PFSK-1 (cell line): ENCODE measurements around the gene HMGB4.

Source experiments
- FOXP2 ChIP-seq: optimal IDR thresholded peaks from 2 replicates; pipeline ENCODE3; 2011; ENCODE audit warnings: borderline replicate concordance, control low read depth, inconsistent platforms; ENCODE audit not compliant: insufficient read depth; ENCODE audit errors: extremely low read length, extremely low read depth
- POLR2AphosphoS5 ChIP-seq: IDR thresholded peaks from 2 replicates; pipeline ENCODE4 v1.6.1; 2012; ENCODE audit warnings: low read depth, mild to moderate bottlenecking, control low read depth, low read length, moderate library complexity
- SIN3A ChIP-seq: IDR thresholded peaks from 2 replicates; pipeline ENCODE4 v1.6.1; 2012; ENCODE audit warnings: mild to moderate bottlenecking, low read length, moderate library complexity, borderline replicate concordance; ENCODE audit not compliant: insufficient read depth
- TAF1 ChIP-seq: IDR thresholded peaks from 2 replicates; pipeline ENCODE4 v1.6.1; 2012; ENCODE audit warnings: low read length, control low read depth, borderline replicate concordance; ENCODE audit not compliant: insufficient read depth
- TF ChIP-seq, protein P1 (sequence below), 2 experiments: IDR thresholded peaks; 2 replicates each; pipeline versions ENCODE4 v1.6.1 to v1.8.0; 2011 to 2012; ENCODE audit warnings: low read depth in 2 of 2, low read length in 2 of 2, control low read depth in 1 of 2, inconsistent platforms in 1 of 2, mild to moderate bottlenecking in 1 of 2, moderate library complexity in 1 of 2; ENCODE audit not compliant: insufficient read depth in 1 of 2

The HMGB4 gene

DNA sequence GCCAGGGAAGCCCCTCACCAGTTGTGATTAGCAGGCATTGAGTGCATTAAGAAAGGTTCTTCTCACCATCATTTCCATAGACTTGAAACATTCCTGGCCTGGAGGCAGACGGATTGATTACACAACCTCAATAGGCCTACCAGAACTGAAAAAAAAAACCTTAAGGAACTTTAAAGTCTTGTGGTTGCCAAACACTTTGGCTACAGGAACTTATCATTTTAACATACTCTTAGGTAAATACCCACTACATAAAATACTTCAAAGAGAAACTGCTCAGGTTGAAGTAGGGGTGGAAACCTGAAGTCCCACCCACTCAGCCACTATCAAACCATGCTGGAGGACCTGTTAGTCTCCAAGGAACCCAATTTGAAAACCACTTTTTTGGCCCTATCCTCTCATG is 22.4 kb upstream of the HMGB4 start:
- no peak for TF ChIP-seq FOXP2
- TF ChIP-seq, protein P1, sequence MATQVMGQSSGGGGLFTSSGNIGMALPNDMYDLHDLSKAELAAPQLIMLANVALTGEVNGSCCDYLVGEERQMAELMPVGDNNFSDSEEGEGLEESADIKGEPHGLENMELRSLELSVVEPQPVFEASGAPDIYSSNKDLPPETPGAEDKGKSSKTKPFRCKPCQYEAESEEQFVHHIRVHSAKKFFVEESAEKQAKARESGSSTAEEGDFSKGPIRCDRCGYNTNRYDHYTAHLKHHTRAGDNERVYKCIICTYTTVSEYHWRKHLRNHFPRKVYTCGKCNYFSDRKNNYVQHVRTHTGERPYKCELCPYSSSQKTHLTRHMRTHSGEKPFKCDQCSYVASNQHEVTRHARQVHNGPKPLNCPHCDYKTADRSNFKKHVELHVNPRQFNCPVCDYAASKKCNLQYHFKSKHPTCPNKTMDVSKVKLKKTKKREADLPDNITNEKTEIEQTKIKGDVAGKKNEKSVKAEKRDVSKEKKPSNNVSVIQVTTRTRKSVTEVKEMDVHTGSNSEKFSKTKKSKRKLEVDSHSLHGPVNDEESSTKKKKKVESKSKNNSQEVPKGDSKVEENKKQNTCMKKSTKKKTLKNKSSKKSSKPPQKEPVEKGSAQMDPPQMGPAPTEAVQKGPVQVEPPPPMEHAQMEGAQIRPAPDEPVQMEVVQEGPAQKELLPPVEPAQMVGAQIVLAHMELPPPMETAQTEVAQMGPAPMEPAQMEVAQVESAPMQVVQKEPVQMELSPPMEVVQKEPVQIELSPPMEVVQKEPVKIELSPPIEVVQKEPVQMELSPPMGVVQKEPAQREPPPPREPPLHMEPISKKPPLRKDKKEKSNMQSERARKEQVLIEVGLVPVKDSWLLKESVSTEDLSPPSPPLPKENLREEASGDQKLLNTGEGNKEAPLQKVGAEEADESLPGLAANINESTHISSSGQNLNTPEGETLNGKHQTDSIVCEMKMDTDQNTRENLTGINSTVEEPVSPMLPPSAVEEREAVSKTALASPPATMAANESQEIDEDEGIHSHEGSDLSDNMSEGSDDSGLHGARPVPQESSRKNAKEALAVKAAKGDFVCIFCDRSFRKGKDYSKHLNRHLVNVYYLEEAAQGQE (IDR thresholded peaks at IDR 0.05; ENCODE audit: insufficient read depth in 1 of 2, low read depth in 2 of 2, low read length in 2 of 2), result no peak
- no peak for TF ChIP-seq POLR2AphosphoS5
- TF ChIP-seq SIN3A, result no peak
- no peak for TF ChIP-seq TAF1

DNA sequence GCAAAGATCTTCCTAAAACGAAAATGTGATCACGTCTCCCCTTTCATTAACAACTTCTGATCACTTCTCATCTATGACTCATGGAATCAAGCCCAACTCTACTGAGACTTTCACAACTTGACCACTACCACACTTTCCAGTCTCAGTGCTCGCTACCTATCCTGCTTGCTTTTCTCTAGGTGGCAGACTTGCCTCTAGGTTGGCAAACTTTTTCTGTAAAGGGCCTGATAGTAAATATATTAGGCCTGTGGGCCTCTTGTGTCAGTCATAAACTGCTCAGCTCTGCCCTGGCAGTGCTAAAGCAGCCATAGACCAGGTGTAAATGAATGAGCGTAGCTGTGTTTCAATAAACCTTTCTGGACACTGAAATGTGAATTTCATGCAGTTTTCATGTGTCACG is 21.5 kb upstream of the HMGB4 start:
- no peak for TF ChIP-seq FOXP2
- no peak for TF ChIP-seq POLR2AphosphoS5
- TF ChIP-seq TAF1, result no peak
- TF ChIP-seq, protein P1 (IDR thresholded peaks at IDR 0.05; ENCODE audit: insufficient read depth in 1 of 2, low read depth in 2 of 2, low read length in 2 of 2), result no peak
- TF ChIP-seq SIN3A, result no peak

DNA sequence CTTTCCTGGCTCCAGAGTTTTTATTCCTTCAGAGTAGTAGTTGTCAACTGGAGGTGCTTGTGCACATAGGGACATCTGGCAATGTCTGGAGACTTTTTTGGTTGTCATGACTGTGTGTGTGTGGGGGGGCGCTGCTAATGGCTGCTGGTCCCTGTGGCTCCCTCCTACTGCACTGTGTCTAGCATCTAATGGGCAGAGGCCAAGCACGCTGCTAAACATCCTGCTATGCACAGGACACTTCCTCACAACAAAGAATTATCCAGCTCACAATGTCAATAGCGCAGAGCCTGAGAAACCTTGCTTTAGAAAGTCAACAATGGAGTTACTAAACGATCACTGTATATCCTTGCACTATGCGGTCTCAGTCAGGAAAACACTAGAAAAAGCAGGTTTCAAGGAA is 19.7 kb upstream of the HMGB4 start:
- TF ChIP-seq, protein P1 (IDR thresholded peaks at IDR 0.05; ENCODE audit: insufficient read depth in 1 of 2, low read depth in 2 of 2, low read length in 2 of 2), result no peak
- TF ChIP-seq TAF1, result no peak

DNA sequence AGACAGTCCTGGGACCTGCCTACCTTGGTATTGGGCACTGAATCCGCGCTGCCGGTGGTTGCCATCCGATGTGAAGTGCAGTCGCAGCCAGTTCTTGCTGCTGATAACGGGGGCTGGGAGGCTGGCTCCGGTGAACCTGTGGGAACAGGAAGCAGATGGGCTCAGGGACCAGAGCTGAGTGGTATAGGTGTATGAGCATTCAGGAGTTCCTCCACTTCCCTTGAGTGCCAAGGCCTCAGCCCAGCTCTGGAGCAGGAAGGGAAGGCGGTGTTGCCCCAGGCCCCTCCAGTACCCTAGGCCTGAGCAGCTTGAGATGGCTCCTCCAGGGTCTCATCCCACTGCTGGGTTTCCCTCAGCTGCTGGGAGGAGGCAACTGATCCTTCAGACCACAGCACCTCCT is 17.0 kb upstream of the HMGB4 start:
- TF ChIP-seq FOXP2 (no peak), POLR2AphosphoS5 (no peak), SIN3A (no peak), TAF1 (no peak)
- TF ChIP-seq, protein P1 (IDR thresholded peaks at IDR 0.05; ENCODE audit: insufficient read depth in 1 of 2, low read depth in 2 of 2, low read length in 2 of 2), result no peak

DNA sequence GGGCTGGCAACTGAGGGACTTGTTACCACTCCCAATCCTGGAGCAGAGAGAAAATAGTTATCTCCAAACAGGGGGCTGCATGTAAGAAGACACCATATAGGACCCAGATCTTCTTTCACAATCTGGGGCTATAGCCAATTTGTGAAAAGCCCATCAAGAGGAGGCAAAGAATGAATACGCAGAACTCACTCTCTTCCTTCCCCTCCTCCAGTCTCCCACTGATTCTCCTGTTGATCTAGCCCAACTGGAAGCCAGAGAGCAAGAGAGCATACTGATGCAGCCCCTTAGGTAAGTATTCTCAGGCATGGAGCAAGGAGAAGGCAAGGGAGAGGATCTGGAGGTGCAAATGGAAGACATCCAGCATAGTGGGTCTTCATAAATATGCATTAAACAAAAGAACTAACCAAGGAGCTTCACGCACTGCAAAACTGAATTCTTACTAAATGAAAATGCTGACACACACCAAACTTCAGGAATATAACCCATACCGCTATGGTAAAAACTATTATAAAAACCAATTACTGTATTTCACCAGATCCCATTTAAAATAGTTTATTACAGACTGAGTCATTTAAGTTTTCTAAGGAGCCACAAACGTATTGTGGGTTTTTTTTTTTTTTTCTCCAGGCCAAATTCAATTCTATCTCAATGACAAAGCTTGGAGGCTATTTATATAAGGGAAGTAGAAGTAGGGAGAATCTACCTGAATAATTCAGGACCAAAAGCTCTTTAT is 15.5 kb upstream of the HMGB4 start:
- TF ChIP-seq FOXP2, result no peak
- no peak for TF ChIP-seq SIN3A
- TF ChIP-seq POLR2AphosphoS5, result no peak
- TF ChIP-seq, protein P1 (IDR thresholded peaks at IDR 0.05; ENCODE audit: insufficient read depth in 1 of 2, low read depth in 2 of 2, low read length in 2 of 2), result no peak
- no peak for TF ChIP-seq TAF1
